ENCODE measurements around the gene PRAMEF5.
"Not testable (repeated sequence)": the region's sequence is repeated elsewhere in the genome, so short reads cannot be mapped to it uniquely, and the experiment has no call there.

- TF ChIP-seq CTCF (conservative IDR thresholded peaks at IDR 0.05); ZFX (IDR thresholded peaks at IDR 0.05): not testable (repeated sequence)
Measured at GRCh38 chr1:13303239-13303638, 49.2 kb downstream of the PRAMEF5 start, which contains the start of gene PRAMEF33.

All from C4-2B (cell line).